NB4 (cell line): ENCODE data around the gene BMPR1A.

Source experiments
- DNase-seq: peaks from one replicate; pipeline ENCODE4 v3.0.0; 2010; ENCODE audit warnings: low read depth
- H3K4me3 ChIP-seq: one replicate; pipeline ENCODE4 v1.5.1; 2011; ENCODE audit warnings: mild to moderate bottlenecking, low read depth, low read length, moderate library complexity
- MYC ChIP-seq: IDR thresholded peaks from 2 replicates; pipeline ENCODE4 v1.6.1; 2011; ENCODE audit warnings: low read depth, low read length
- POLR2A ChIP-seq: IDR thresholded peaks from 2 replicates; pipeline ENCODE4 v1.6.1; 2011; ENCODE audit warnings: mild to moderate bottlenecking; ENCODE audit not compliant: insufficient read length; ENCODE audit errors: extremely low read depth
- TF ChIP-seq, protein P1 (sequence below): IDR thresholded peaks from 2 replicates; pipeline ENCODE4 v1.6.1; 2011; ENCODE audit warnings: low read depth, low read length
- TF ChIP-seq, protein P2 (sequence below): IDR thresholded peaks from one replicate; pipeline ENCODE4 v1.5.1; 2012; ENCODE audit warnings: low read depth, low read length

BMPR1A gene

GRCh38 chr10:86798025-86798424 lies 41.6 kb downstream of the BMPR1A start:
- no peak for TF ChIP-seq MYC
- TF ChIP-seq, protein P1, sequence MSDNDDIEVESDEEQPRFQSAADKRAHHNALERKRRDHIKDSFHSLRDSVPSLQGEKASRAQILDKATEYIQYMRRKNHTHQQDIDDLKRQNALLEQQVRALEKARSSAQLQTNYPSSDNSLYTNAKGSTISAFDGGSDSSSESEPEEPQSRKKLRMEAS: no peak
- TF ChIP-seq POLR2A: no peak
- TF ChIP-seq, protein P2, sequence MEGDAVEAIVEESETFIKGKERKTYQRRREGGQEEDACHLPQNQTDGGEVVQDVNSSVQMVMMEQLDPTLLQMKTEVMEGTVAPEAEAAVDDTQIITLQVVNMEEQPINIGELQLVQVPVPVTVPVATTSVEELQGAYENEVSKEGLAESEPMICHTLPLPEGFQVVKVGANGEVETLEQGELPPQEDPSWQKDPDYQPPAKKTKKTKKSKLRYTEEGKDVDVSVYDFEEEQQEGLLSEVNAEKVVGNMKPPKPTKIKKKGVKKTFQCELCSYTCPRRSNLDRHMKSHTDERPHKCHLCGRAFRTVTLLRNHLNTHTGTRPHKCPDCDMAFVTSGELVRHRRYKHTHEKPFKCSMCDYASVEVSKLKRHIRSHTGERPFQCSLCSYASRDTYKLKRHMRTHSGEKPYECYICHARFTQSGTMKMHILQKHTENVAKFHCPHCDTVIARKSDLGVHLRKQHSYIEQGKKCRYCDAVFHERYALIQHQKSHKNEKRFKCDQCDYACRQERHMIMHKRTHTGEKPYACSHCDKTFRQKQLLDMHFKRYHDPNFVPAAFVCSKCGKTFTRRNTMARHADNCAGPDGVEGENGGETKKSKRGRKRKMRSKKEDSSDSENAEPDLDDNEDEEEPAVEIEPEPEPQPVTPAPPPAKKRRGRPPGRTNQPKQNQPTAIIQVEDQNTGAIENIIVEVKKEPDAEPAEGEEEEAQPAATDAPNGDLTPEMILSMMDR: no peak
- DNase-seq: no peak
- no peak overlapping the region for H3K4me3 ChIP-seq

GRCh38 chr10:86798611-86799010 lies 42.2 kb downstream of the BMPR1A start:
- peak; percentile 14 for DNase-seq
- TF ChIP-seq POLR2A (no peak), MYC (no peak)
- TF ChIP-seq, protein P1: no peak
- TF ChIP-seq, protein P2: no peak
- H3K4me3 ChIP-seq: no peak overlapping the region

- DNase-seq: no peak
- H3K4me3 ChIP-seq: no peak overlapping the region
- TF ChIP-seq POLR2A: no peak
- TF ChIP-seq, protein P2: no peak
Observed at GRCh38 chr10:86799188-86799845, 42.9 kb downstream of the BMPR1A start.

DNA sequence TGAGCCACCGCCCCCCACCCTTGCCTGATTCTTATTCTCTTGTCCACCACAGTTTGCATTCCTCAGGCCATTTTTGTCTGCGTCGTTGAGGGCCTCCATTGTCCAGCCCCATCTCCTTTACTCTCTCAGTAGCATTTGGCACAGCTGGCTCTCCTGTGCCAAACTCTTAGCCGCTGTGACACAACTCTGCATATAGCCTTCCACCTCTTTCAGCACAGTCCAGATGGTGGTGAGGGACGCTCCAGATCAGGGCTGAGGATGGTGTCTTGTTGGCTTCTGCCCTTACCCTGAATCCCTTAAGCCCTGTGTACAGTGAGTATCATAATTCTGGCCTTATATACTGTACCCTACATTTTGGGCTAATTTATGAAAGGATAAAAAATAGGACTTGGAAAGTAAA lies 45.6 kb downstream of the BMPR1A start:
- no peak overlapping the region for H3K4me3 ChIP-seq
- no peak for DNase-seq
- TF ChIP-seq, protein P2: no peak

GRCh38 chr10:86802473-86803108 lies 46.2 kb downstream of the BMPR1A start:
- no peak for DNase-seq
- TF ChIP-seq, protein P1: no peak
- no peak for TF ChIP-seq MYC
- TF ChIP-seq, protein P2: no peak
- no peak for TF ChIP-seq POLR2A
- H3K4me3 ChIP-seq: no peak overlapping the region

GRCh38 chr10:86803156-86803555 lies 46.7 kb downstream of the BMPR1A start:
- no peak overlapping the region for H3K4me3 ChIP-seq
- TF ChIP-seq POLR2A: no peak
- TF ChIP-seq, protein P1: no peak
- DNase-seq: no peak
